ENCODE measurements around the gene GAB4. TPM values are rescaled to one million over a fixed set of nuclear protein-coding genes. Genes with fewer than 3 reads are reported as not detected.

GAB4 gene
- total RNA-seq, 1 experiment from 2014 or later = not detected

DNA sequence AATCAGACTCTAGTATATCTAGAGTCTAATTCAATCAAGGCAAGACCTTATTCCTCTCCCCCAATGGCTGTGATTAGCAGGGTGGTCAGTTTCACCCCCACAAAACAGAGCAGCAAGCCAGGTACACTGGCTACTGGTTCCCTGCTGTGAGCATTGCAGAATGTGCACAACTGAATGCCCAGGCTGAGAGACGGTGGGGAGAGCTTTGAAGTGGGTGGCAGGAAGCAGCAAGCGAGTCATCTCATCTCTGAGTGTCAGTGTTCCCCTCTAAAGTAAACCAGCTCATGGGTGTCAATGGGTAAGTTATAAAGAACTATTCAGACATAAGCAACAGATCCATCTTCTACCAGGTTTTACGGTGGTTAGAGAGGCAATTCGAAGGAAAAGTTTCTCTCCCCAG, 37.6 kb downstream of the GAB4 start:
- Mint-ChIP-seq H3K4me1 (ENCODE audit: low read depth, unreplicated experiment) (no peaks in the 10 kb centered on the region), H3K27ac (ENCODE audit: unreplicated experiment) (no peak overlapping the region), H3K36me3 (ENCODE audit: insufficient read depth, unreplicated experiment) (no peaks in the 10 kb centered on the region), H3K9me3 (ENCODE audit: low read depth, unreplicated experiment) (no peaks in the 10 kb centered on the region), H3K4me3 (ENCODE audit: low read depth, unreplicated experiment) (no peak overlapping the region), H3K27me3 (ENCODE audit: unreplicated experiment) (peaks cover 41% of the 10 kb centered on the region)
- no peak for DNase-seq
- intact Hi-C loops (cut with micrococcal nuclease; ENCODE audit: unreplicated experiment) = no loop called here
- CTCF ChIA-PET = interaction anchor here (1.2 kb wide), 1 partner anchor 18 kb away, joined by 4 read pairs; no protein-coding TSS in a partner anchor
- TF ChIP-seq, protein P1, sequence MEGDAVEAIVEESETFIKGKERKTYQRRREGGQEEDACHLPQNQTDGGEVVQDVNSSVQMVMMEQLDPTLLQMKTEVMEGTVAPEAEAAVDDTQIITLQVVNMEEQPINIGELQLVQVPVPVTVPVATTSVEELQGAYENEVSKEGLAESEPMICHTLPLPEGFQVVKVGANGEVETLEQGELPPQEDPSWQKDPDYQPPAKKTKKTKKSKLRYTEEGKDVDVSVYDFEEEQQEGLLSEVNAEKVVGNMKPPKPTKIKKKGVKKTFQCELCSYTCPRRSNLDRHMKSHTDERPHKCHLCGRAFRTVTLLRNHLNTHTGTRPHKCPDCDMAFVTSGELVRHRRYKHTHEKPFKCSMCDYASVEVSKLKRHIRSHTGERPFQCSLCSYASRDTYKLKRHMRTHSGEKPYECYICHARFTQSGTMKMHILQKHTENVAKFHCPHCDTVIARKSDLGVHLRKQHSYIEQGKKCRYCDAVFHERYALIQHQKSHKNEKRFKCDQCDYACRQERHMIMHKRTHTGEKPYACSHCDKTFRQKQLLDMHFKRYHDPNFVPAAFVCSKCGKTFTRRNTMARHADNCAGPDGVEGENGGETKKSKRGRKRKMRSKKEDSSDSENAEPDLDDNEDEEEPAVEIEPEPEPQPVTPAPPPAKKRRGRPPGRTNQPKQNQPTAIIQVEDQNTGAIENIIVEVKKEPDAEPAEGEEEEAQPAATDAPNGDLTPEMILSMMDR (IDR thresholded peaks at IDR 0.05; ENCODE audit: unreplicated experiment) = no peak
- BruUV-seq (replicated peaks) = no TSS peak

DNA sequence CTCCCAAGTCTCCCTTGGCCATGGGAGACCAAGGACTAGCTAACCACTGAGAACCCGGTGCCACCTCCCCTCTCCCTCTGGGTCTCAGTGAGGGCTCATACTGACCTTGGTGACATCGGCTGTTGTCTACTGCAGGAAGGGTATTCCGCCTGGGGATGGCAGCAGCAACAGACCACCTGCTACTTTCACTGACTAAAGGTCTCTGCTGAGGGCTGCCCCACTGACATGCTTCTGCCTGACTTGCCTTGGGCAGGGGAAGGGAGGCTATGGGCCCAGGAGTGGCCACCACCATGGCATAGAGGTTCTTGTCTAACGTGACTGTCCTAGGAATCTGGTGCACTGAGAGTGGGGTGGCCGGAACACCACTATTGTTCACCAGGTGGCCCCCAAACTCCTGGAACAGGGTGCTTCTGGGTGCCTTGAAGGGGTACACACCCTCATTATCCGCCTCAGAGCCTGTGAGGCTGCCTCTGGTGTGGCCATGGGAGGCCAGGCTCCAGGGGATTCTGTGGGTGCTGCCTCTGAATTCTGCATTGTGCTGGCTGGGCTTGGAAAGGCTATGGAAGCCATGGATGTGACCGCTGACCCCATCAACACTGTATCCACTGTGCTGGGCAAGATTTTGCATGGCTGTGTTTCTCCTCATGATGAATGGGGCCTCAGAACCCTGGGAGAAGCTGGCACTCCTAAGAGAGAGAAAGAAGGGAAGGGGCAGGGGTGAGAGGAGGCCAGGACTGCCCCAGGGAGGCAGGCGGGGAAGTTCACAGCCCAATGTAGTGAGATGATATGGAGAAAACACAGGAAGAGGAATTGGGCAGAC, 38.3 kb downstream of the GAB4 start:
- Mint-ChIP-seq H3K27ac (ENCODE audit: unreplicated experiment) (no peak overlapping the region), H3K9me3 (ENCODE audit: low read depth, unreplicated experiment) (no peaks in the 10 kb centered on the region), H3K27me3 (ENCODE audit: unreplicated experiment) (peaks cover 41% of the 10 kb centered on the region), H3K4me1 (ENCODE audit: low read depth, unreplicated experiment) (no peaks in the 10 kb centered on the region), H3K4me3 (ENCODE audit: low read depth, unreplicated experiment) (no peak overlapping the region), H3K36me3 (ENCODE audit: insufficient read depth, unreplicated experiment) (no peaks in the 10 kb centered on the region)
- DNase-seq = no peak
- intact Hi-C loops (cut with micrococcal nuclease; ENCODE audit: unreplicated experiment) = no loop called here
- CTCF ChIA-PET = interaction anchor here (1.2 kb wide), 1 partner anchor 18 kb away, joined by 4 read pairs; no protein-coding TSS in a partner anchor
- TF ChIP-seq, protein P1 (IDR thresholded peaks at IDR 0.05; ENCODE audit: unreplicated experiment) = no peak
- BruUV-seq (replicated peaks) = no TSS peak

DNA sequence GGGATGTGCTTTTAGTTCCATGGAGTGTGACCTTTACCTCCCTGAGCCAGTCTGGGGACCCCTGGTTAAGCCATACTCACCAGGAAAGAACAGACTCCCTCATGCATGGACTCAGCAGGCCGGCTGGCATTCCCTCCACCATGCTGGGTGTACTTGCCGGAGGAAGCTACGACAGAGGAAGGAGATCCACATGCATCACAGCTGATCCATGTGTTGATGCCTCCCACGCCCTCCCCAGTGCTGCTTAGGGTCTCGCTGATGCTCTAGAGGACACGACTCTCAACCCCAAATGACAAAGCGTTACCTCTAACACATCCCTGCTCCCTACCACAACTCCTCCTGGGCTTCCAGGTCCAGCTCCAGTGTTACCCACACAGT, 39.8 kb downstream of the GAB4 start:
- H3K4me1 Mint-ChIP-seq (ENCODE audit: low read depth, unreplicated experiment) = no peaks in the 10 kb centered on the region
- H3K9me3 Mint-ChIP-seq (ENCODE audit: low read depth, unreplicated experiment) = no peaks in the 10 kb centered on the region
- no peak overlapping the region for H3K4me3 Mint-ChIP-seq (ENCODE audit: low read depth, unreplicated experiment)
- intact Hi-C loops (cut with micrococcal nuclease; ENCODE audit: unreplicated experiment) = no loop called here
- no TSS peak for BruUV-seq (replicated peaks)
- DNase-seq = no peak
- CTCF ChIA-PET = no interaction called here
- peaks cover 38% of the 10 kb centered on the region for H3K27me3 Mint-ChIP-seq (ENCODE audit: unreplicated experiment)
- no peaks in the 10 kb centered on the region for H3K36me3 Mint-ChIP-seq (ENCODE audit: insufficient read depth, unreplicated experiment)
- no peak overlapping the region for H3K27ac Mint-ChIP-seq (ENCODE audit: unreplicated experiment)
- TF ChIP-seq, protein P1 (IDR thresholded peaks at IDR 0.05; ENCODE audit: unreplicated experiment) = no peak

DNA sequence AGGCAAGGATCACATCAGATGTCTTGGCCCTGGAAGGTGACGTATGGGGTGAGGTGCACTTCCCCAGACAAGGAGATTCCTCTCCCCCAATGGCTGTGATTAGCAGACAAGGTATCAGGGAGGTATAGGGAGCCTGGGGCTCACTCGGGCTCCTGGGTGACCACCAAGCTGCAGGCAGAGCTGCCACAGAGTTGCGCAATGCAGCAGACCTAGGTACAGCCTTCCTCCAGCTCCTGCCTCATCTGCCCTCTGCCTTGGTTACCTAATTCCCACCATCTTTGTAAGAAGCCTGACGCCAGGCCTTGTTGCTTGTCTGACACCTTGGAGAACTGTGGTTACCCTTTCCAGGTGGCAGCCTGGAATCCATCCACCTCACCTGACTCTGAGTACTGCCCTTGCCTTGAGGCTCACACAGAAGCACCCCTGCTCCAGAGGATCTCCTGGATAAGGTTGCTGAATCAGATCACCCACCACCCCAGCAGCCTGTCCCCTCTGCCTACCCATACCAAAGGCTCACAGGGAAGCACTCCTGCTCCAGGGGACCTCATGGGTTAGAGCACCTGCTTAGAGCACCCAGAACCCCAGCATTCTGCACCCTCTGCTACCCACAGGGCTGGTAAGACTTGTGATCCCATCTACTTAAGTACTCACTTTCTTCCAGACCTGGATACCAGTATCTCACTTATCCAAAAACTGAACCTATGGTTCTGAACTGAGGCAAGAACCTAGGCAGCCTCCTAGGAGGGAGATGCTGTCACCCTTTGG, 40.4 kb downstream of the GAB4 start:
- CTCF ChIA-PET = no interaction called here
- Mint-ChIP-seq H3K27me3 (ENCODE audit: unreplicated experiment) (peaks cover 35% of the 10 kb centered on the region), H3K4me3 (ENCODE audit: low read depth, unreplicated experiment) (no peak overlapping the region), H3K4me1 (ENCODE audit: low read depth, unreplicated experiment) (no peaks in the 10 kb centered on the region), H3K27ac (ENCODE audit: unreplicated experiment) (no peak overlapping the region), H3K9me3 (ENCODE audit: low read depth, unreplicated experiment) (no peaks in the 10 kb centered on the region), H3K36me3 (ENCODE audit: insufficient read depth, unreplicated experiment) (no peaks in the 10 kb centered on the region)
- TF ChIP-seq, protein P1 (IDR thresholded peaks at IDR 0.05; ENCODE audit: unreplicated experiment) = no peak
- no peak for DNase-seq
- no TSS peak for BruUV-seq (replicated peaks)
- intact Hi-C loops (cut with micrococcal nuclease; ENCODE audit: unreplicated experiment) = no loop called here

Data from Calu3 (cell line).